Measurements from ENCODE around the gene PACRG. TPM values are rescaled to one million over a fixed set of nuclear protein-coding genes. Genes with fewer than 3 reads are reported as not detected.

PACRG gene
- total and polyA plus RNA-seq, 2 of the 13 experiments (the other 11 are each of a cell fraction or from before 2014, with no cell fraction given): 0.13 TPM; not detected in 1

GRCh38 chr6:163121270-163121669, 393.5 kb downstream of the PACRG start:
- TF ChIP-seq CHCHD3 (CRISPR knock-in tag; IDR thresholded peaks at IDR 0.05) (no peak), HNRNPUL1 (IDR thresholded peaks at IDR 0.05; ENCODE audit: low read depth, low read length) (no peak), DR1 (CRISPR knock-in tag; IDR thresholded peaks at IDR 0.05) (no peak), KDM2A (CRISPR knock-in tag; IDR thresholded peaks at IDR 0.05; ENCODE audit: borderline replicate concordance, low read depth) (no peak), ZNF879 (CRISPR knock-in tag; IDR thresholded peaks at IDR 0.05) (no peak), ZNF564 (CRISPR knock-in tag; IDR thresholded peaks at IDR 0.05) (no peak), THRA (CRISPR knock-in tag; IDR thresholded peaks at IDR 0.05; ENCODE audit: borderline replicate concordance) (no peak), PAF1 (CRISPR knock-in tag; IDR thresholded peaks at IDR 0.05) (no peak), HCFC1 (IDR thresholded peaks at IDR 0.05; ENCODE audit: low read depth, low read length) (no peak), RERE (CRISPR knock-in tag; IDR thresholded peaks at IDR 0.05; ENCODE audit: low read depth) (no peak), ZKSCAN8 (CRISPR knock-in tag; IDR thresholded peaks at IDR 0.05; ENCODE audit: borderline replicate concordance) (no peak), ZKSCAN5 (CRISPR knock-in tag; IDR thresholded peaks at IDR 0.05) (no peak), ISX (CRISPR knock-in tag; conservative IDR thresholded peaks at IDR 0.05) (no peak), FOXP1 (IDR thresholded peaks at IDR 0.05) (no peak), FOXP1 (CRISPR knock-in tag; IDR thresholded peaks at IDR 0.05) (no peak), PRPF4 (IDR thresholded peaks at IDR 0.05; ENCODE audit: low read depth, low read length, poor library complexity, severe bottlenecking) (no peak), SP140L (CRISPR knock-in tag; IDR thresholded peaks at IDR 0.05; ENCODE audit: borderline replicate concordance) (no peak)
- intact Hi-C loops (cut with micrococcal nuclease; ENCODE audit: unreplicated experiment) (no loop called here), in situ Hi-C loops (cut with HindIII; ENCODE audit: extremely low pct_ligation_motif_present, low pct_unique_long_range_greater_than_20kb) (no loop called here)
- DNase-seq (ENCODE audit: low spot score) (no peak), FAIRE-seq (no peak), ATAC-seq (no peak)
- H3K4me1 ChIP-seq (ENCODE audit: insufficient read depth, low read length): no peaks in the 10 kb centered on the region
- no peak overlapping the region for H3K9ac ChIP-seq (ENCODE audit: insufficient read depth, low read depth, low read length)
- H3K9me3 ChIP-seq (ENCODE audit: low read length): no peaks in the 10 kb centered on the region
- H2AFZ ChIP-seq (ENCODE audit: low read length): no peak overlapping the region
- H3K27me3 ChIP-seq (ENCODE audit: control insufficient read depth in 1 of 2, insufficient read depth in 2 of 2, low read length in 2 of 2): peaks cover 0 to 17% of the 10 kb centered on the region in 2 experiments; a peak in 1 of 5 replicates
- no peak overlapping the region for H3K4me3 ChIP-seq (replicated peaks in 1 of 3; ENCODE audit: insufficient read depth in 1 of 3, low read depth in 2 of 3, low read length in 3 of 3)
- POLR2A ChIA-PET: no interaction called here
- H3K36me3 ChIP-seq (replicated peaks in 1 of 2; ENCODE audit: control insufficient read depth in 1 of 2, insufficient read depth in 2 of 2, low read length in 2 of 2): no peaks in the 10 kb centered on the region
- no peak overlapping the region for H3K4me2 ChIP-seq (ENCODE audit: low read depth, low read length)
- no peaks in the 10 kb centered on the region for H4K20me1 ChIP-seq (ENCODE audit: insufficient read depth, low read length)
- 14% methylated on average over 5 of the region's 5 CpGs for WGBS (ENCODE audit: low lambda C conversion rate)
- no TSS peak for BruUV-seq (replicated peaks)
- H3K79me2 ChIP-seq (ENCODE audit: insufficient read depth, low read length): no peaks in the 10 kb centered on the region
- CTCF ChIA-PET (ENCODE audit: low intra/inter-chr PET ratio, low total read pairs): no interaction called here
- no peak overlapping the region for H3K27ac ChIP-seq (ENCODE audit: extremely low read length, insufficient read depth, low read length)
